GM19043 (cell line): ENCODE results near the gene EIF3L.

Source experiments
- ATAC-seq: cut with Tn5 transposase; IDR thresholded peaks from one replicate; pipeline ENCODE4 v1.9.1; 2021; ENCODE audit warnings: low read depth; ENCODE audit not compliant: unreplicated experiment

Gene EIF3L

DNA sequence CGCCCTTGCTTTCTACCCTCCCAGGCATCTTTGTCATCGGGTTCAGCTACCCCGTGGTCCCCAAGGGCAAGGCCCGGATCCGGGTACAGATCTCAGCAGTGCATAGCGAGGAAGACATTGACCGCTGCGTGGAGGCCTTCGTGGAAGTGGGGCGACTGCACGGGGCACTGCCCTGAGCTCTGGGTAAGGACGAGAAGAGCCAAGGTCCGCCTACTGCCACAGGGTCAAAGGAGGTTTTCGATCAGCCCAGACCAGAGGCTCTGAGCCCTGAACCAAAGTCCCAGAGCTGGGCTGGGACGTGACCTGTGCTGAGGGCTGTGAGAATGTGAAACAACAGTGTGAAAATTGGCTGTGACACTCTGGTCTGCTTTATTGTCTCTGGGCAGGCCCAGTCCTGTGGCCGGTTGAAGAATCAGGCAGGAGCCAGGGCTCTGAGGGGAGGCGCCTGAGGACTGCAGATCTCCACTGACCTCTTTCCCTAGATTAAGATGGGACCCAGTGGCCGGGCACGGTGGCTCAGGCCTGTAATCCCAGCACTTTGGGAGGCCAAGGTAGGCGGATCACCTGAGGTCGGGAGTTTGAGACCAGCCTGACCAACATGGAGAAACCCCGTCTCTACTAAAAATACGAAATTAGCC is 32.6 kb upstream of the EIF3L start:
- ATAC-seq = no peak

DNA sequence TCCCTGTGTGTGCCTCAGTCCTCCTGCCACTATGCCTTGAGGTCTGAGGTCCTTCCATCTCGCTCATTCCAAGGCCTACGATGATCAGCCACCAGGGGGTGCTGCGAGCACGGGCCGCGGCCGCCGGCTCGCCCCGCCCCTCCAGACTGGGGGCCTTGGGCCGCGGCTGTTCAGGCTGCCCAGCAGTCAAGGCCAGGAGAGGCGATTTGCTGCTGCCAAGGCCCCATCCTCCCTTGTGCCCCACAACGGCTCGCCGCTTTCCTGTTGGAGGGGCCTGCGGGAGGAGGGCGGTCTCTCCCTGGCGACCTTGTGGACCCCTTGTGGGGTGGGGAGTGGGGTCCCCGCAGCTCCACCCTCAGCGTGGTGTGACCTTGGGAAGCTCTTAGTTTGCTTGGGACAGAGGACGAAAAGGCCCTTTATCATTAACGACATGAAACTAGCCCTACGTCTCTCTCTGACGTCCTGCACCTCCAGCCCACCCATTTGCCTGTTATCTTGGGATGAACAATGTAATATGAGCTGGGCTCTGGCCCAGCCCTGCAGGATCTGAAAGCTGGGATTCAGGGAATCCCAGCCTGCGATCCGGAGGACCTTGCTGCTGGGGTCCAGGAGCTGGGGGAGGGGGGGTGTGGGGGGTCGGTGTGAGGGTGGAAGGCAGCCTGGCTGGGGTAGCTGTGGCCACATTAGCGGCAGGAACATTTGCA is 31.4 kb upstream of the EIF3L start:
- ATAC-seq = no peak

DNA sequence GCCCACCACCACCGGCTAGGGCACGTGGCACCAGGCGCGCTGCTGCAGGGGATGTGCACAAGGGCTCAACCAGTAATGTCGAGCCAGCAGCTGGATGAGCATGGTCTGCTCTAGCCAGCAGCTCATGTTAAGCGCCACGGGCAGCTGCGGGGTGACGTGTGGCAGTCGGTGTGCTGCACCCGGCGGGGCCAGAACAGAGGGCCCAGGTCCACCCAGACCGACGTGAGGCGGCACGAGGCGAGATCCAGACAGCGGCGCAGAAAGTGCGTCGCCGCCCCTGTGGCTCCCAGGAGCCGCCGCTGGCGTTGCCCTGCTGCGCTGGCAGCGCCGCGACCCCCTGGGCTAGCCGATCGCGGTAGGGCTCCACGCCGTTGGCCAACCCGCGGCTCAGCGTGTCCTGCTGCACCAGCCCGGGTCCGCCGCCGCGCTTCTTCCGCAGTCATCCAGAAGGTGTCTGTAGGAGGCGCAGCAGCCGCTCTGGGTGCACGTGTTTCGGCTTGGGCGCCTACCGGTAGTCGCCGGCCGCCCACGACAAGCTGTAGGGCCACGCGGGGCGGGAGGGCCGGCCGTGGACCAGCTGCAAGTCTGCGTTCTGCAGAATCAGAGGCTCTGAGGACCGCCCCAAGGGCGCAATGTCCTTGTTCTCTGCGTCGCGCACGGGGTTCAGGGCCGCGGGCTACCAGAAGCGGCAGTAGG is 30.7 kb upstream of the EIF3L start:
- no peak for ATAC-seq

DNA sequence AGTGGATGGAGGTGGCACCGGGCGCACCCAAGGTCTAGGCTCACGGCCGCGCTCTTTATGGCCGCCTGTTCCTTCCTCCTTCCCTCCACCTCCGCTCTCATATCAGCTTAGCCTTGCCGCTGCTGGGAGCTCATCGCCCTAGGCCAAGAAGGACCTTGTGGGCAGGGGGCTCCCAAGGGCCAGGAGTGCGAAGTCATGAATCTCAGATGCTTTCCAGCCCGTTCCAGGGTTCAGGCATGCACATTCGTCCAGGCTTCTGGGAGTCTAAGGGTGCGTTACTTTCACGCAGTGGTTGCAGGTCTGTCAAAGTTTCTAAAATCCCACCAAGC is 30.1 kb upstream of the EIF3L start:
- ATAC-seq = no peak

DNA sequence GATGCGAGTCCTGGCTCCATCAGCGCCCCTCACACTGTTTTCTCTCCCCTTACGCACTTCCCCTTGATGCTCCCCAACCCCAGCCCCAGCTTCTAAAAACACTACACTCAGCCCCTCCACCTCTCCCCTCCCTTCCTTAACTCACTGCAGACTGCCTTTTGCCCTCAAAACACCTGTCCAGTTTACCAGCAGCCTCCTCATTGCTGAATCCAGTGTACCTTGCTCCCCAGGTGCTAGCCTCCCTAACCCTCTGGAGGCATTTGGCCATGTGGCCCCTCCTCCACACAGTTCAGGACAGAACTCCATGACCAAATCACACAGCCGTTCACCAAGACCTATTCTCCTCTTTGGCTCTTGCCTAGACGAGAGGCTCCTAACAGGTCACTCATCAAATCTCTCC is 28.9 kb upstream of the EIF3L start:
- ATAC-seq = no peak

DNA sequence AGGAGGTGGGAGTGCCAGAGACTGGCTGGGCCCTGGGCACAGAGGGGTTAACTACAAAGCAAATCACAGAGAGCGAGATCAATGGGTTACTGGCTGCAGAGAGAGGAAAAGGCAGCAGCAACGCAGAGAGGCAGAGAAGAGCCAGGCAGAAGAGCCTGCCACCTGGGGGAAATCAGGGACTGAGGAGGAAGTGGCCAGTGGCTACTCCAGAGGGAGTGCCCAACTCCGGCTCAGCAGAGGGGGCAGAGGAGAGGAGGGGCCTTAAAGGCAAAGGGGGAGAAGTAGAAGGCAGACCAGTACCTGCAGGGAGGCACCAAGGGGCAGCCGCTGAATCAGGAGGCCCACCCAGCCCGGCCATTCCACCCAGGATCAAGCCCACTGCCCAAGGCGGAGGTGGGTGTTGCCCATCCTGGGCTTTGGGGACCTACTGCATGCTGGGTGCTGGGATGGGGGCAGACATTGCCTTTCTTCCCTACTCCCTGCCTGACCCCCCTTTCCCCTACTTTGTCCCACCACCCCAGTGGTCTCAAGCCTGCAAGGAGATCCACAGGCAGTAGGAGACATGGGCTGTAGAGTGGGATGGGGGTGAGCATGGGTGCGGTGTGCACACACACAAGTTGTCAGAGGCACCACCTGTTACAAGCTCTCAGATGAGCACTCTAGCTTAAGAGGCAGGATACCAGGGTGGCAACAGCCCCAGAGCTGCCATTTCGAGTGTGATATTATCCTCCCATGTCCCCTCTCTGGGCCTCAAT is 27.0 kb upstream of the EIF3L start:
- ATAC-seq = no peak

DNA sequence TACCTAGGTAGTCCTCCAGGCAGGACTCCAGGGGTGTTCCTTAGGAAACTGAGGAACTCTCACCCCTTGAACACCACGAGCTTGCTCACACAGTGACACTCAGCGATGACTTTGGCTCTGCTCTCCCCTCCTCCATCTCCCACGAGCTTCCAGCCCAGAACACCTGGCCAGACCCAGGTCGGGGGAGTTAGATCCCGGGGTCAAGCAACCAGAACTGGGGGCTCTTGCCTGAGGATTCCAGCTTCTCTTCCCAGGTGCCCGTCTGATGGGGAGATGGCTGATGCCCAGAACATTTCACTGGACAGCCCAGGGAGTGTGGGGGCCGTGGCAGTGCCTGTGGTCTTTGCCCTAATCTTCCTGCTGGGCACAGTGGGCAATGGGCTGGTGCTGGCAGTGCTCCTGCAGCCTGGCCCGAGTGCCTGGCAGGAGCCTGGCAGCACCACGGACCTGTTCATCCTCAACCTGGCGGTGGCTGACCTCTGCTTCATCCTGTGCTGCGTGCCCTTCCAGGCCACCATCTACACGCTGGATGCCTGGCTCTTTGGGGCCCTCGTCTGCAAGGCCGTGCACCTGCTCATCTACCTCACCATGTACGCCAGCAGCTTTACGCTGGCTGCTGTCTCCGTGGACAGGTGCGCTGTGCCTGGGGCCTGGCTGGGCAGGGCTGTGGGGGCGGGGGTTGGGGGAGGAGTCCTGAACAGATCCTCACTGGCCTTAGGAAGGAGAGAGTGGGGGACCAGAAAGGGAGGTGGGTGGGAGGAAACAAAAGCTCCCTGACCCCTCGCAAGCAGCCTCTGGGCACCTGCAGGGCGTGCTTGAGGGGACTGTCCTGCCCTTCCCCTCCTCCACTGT is 25.9 kb upstream of the EIF3L start, which contains the start of gene GALR3:
Gene GALR3, plus strand, starts transcription at position 249 of the 852 bp plus-strand sequence. Its CDS starts 25 bp downstream, at position 274.
- no peak for ATAC-seq

DNA sequence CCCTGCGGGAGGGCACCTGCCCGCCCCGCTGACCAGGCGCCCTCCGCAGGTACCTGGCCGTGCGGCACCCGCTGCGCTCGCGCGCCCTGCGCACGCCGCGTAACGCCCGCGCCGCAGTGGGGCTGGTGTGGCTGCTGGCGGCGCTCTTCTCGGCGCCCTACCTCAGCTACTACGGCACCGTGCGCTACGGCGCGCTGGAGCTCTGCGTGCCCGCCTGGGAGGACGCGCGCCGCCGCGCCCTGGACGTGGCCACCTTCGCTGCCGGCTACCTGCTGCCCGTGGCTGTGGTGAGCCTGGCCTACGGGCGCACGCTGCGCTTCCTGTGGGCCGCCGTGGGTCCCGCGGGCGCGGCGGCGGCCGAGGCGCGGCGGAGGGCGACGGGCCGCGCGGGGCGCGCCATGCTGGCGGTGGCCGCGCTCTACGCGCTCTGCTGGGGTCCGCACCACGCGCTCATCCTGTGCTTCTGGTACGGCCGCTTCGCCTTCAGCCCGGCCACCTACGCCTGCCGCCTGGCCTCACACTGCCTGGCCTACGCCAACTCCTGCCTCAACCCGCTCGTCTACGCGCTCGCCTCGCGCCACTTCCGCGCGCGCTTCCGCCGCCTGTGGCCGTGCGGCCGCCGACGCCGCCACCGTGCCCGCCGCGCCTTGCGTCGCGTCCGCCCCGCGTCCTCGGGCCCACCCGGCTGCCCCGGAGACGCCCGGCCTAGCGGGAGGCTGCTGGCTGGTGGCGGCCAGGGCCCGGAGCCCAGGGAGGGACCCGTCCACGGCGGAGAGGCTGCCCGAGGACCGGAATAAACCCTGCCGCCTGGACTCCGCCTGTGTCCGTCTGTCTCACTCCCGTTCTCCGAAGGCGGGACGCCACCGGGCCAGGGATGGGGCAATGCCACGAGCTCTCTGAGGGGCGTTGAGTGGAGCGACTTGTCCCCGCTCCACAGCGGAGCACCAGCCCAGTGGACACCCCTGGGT is 24.3 kb upstream of the EIF3L start:
- ATAC-seq = no peak

DNA sequence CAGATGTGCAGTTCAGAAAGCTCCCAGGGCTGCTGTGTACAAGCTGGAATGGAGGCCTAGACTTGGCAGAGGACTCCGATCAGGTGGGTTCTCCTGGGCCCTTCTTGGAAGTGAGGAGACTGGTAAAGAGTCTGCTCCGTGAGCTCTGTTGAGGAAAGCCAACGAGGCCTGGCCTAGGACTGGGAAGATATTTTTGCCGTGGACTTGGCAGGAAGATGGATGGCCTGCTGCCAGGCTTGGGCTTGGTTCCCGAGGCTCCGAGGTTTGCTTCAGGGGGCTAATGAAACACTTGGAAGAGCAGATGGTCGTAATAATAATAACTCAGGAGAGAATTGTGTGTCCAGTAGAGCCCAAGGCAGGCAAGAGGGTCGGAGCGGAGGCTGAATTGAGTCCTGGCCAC is 22.2 kb upstream of the EIF3L start:
- no peak for ATAC-seq

DNA sequence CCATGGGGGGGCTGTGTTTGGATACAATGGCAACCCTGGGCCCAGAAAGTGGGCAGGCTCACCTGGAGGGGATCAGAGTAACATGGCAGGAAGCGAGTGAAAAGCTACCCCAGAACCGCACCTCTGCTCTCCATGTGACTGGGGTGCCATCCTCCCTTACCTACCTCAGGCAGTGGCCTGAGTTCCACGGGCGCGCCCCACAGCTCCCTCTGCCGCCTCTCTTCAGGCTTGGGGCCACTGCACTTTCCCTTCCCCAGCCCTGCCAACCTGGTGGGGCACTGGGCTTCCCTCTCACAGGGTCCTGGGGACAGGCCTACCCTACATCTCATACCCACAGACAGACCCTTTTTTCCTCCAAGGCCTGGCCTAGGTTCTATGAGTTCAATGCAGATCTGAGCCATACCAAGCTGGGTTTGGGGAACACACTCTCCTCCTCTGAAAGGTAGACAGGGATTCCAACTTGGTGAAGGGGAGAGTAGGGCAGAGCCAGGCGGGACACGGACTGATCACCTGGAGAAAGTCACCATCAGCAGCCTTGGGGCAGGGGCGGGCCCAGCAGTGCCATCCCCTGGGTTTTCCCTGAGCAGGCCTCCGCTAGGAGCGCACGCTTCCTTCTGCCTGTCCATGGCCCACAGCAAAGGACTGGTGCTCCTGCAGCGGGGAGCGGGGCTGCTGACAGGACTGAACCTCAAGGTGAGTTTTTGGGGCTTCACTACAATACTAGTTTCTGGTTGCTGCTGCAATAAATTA is 19.0 kb upstream of the EIF3L start:
- ATAC-seq = no peak

DNA sequence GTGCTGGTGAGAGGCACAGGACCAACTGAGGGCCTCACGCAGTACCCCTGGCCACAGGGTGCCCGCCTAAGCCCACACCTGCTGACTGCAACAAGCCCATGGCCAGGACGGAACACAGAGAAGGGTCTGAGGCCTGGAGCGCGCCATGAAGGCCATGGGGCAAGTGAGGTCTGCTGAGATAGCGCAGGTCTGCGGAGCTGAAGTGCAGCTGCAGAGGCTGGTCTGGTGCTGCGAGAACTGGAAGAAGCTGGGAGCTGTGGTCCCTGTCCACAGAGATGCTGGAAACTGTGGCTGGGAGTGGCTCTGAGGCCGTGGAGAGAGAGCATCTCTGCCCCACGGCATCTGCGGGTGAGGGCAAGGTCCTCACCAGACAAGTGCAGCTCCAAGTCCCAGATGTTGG is 17.7 kb upstream of the EIF3L start:
- no peak for ATAC-seq

DNA sequence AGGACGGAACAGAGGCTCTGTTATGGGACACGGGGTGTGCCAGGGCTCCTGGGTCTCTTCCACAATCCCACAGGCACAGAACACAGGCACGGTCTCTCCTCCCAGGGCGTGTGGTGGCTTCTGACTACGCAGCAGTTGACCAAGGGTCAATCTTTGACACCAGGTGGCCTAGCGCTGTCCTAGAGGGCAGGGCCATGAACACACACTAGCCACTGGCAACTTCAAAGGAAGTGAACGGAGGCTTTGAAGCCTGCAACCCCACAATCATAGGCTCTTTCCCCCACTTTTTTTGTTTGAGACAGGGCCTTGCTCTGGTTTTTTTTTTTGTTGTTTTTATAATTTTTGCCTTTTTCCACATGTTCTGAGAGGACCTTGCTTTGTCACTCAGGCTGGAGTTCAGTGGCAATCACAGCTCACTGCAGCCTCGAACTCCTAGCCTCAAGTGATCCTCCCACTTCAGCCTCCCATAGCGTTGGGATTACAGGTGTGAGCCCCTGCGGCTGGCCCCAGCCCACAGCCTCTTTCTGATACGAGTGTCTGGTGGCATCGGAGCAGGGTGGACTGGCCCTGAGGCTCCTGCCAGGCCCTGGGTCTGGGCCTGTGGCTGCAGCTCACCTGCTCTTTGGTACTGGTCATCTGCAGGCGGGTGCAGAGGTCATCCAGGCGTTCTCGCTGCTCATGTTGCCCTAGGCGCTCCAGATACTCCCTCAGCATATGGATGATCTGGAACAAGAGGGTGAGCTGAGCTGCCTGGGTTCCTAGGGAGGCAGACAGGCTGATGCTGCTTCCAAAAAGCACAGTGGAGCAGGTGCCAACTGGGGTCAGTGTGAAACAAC is 17.0 kb upstream of the EIF3L start:
- ATAC-seq = no peak

DNA sequence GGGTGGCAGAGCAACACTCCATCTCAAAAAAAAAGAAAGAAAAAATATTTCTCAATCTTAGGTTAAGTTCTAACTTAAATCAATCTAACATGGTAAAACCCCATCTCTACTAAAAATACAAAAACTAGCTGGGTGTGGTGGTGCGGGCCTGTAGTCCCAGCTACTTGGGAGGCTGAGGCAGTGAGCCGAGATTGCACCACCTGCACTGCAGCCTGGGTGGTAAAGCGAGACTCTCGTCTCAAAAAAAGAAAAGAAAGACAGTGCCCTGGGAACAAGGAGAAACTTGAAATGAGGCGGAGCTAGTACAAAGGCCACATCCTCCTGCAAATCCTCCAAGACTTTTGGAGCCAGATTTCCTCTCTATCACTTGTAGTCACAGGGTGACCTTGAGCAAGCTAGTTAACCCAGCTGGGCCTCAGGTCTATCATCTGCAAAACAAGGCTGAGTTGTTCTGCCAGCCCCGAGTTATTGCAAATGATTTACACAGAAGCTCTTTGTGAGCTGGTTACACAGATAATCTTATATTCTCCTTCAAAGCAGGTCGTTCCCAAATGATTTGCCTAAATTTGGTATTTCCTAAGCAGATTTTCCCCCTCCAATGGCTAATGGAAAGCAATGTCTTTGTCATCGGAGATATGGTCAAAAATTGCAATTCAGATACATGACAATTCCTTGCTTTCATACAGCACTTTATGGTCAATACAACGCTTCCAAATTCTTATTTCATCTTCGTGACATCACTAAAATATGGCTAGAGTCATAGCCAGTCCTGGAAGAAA is 7.0 kb upstream of the EIF3L start:
- ATAC-seq = no peak

DNA sequence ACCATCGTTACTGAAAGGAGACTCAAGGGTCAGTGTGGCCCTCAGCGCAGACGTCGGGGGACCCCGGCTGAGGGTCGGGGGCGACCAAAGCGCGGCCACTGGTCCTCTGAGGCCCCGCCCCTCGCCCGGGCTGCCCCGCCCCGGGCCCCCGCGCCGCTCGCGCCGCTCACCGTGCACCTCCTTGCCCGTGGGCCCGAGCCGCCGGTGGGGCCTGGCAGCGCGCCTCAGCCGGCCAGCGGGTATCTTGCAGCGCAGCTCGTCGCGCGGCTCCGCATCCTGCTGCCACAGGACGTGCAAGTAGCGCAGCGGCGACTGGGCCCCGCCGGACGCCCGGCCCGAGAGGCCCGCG is 5.5 kb upstream of the EIF3L start:
- peak; percentile 32 for ATAC-seq

DNA sequence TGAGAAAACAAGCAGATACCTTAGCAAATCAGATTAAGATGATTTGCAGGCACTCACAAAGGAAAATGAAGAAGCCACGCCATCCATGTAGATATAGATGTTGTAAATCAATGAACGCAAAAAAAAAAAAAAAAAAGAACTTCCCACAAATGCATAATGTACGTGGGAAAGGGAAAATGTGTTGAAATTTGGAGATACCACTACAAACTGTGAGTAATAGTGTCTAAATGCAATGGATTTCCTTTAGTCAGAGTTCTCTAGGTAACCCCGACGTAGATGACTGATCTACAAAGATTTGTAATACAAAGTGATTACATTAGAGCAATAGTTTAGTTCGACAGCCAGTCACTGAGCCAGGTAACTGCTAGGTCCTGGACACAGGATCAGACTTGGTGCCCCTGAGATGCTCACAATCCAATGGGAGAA is 4.3 kb upstream of the EIF3L start:
- ATAC-seq = no peak

DNA sequence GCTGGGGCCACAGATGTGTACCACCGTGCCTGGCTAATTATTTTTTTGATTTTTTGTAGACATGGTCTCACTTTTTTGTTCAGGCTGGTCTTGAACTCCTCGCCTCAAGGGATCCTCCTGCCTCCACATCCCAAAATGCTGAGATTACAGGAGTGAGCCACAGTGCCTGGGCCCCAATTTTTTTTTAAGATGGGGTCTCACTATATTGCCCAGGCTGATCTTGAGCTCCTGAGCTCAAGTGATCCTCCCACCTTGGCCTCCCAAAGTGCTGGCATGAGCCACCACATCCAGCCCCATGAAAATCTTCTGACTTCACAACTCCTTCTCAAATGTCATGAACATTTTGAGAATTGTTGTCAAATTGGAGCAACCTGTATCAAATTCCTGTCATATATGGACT is 2.8 kb upstream of the EIF3L start:
- ATAC-seq = no peak

DNA sequence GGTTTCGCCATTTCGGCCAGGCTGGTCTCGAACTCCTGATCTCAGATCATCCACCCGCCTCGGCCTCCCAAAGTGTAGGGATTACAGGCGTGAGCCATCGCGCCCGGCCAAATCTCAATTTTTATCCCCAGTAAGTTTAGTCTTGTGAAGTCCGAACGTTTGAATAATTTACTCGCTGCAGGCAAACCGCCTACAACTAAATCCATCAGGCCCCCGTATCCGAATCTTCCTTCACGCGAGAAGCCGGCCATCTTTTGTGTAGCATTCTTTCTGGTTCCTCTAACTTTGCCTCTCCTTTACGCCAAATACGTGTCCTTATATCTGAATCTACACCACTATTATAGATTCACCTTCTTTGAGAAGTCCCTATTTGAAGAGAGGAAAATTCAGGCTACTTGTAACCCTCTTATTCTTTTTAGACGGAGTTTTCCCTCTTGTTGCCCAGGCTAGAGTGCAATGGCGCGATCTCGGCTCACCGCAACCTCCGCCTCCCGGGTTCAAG is 581 bp upstream of the EIF3L start:
- ATAC-seq = no peak
